ENCODE measurements around the gene IL11. TPM values are rescaled to one million over a fixed set of nuclear protein-coding genes. Genes with fewer than 3 reads are reported as not detected.

IL11 gene
- total and polyA plus RNA-seq, 2 donors (not counting 3 experiments of a cell fraction or from before 2014, with no cell fraction given) = not detected

GRCh38 chr19:55366790-55367189 is 3.5 kb downstream of the IL11 start:
- intact Hi-C loops (cut with micrococcal nuclease) (no loop called here), dilution Hi-C loops (cut with MboI; ENCODE audit: extremely low pct_ligation_motif_present, low sequenced_read_pairs) (no loop called here)
- no TSS peak for BruUV-seq (replicated peaks)

More at GRCh38 chr19:55366790-55367189, 3.5 kb downstream of the IL11 start:
- Histone ChIP-seq H3K79me2 (ENCODE audit: control insufficient read depth, insufficient read depth, low read length) (no peaks in the 10 kb centered on the region), H3K36me3 (ENCODE audit: control insufficient read depth in 2 of 2, extremely low read depth in 1 of 2, insufficient read depth in 2 of 2, low read length in 2 of 2) (no peaks in the 10 kb centered on the region), H3K4me2 (ENCODE audit: insufficient read depth, low read length) (no peak overlapping the region), H3K9me1 (replicated peaks; ENCODE audit: control insufficient read depth, extremely low read depth, insufficient read depth, low read length) (no peaks in the 10 kb centered on the region), H3K4me3 (replicated peaks in 1 of 3; ENCODE audit: insufficient read depth in 1 of 3, low read depth in 1 of 3, low read length in 3 of 3) (no peak overlapping the region), H3K9ac (replicated peaks; ENCODE audit: extremely low read depth, insufficient read depth, low read length) (no peak overlapping the region), H3K9me3 (replicated peaks; ENCODE audit: control insufficient read depth, insufficient read depth, low read length) (no peaks in the 10 kb centered on the region), H3K27me3 (ENCODE audit: control insufficient read depth in 2 of 2, insufficient read depth in 2 of 2, low read length in 2 of 2) (peaks cover 10 to 21% of the 10 kb centered on the region in 2 experiments), H3K4me1 (ENCODE audit: control insufficient read depth, extremely low read depth, insufficient read depth, low read length) (peaks cover 3% of the 10 kb centered on the region), H3K27ac (ENCODE audit: insufficient read depth, low read depth, low read length) (no peak overlapping the region), H4K20me1 (replicated peaks; ENCODE audit: control insufficient read depth, extremely low read depth, insufficient read depth, low read length) (no peaks in the 10 kb centered on the region), H2AFZ (ENCODE audit: low read depth, low read length) (no peak overlapping the region)
- FAIRE-seq (no peak), DNase-seq (ENCODE audit: low read depth, low spot score) (no peak)
- ChIA-PET CTCF (no interaction called here), POLR2A (no interaction called here)
- TF ChIP-seq FOS (IDR thresholded peaks at IDR 0.05; ENCODE audit: borderline replicate concordance, insufficient read depth, low read length) (no peak), JUN (IDR thresholded peaks at IDR 0.05; ENCODE audit: borderline replicate concordance, insufficient read depth, insufficient read length, low read depth) (no peak), POLR2AphosphoS5 (IDR thresholded peaks at IDR 0.05; ENCODE audit: insufficient read depth, low read depth, low read length) (no peak), EZH2 (IDR thresholded peaks at IDR 0.05; ENCODE audit: borderline replicate concordance, low read depth, low read length, severe bottlenecking) (no peak), GATA2 (IDR thresholded peaks at IDR 0.05; ENCODE audit: insufficient read depth, insufficient read length, low read depth, low read length) (no peak), MYC (IDR thresholded peaks at IDR 0.05; ENCODE audit: low read depth, low read length) (no peak), POLR2A (IDR thresholded peaks at IDR 0.05; ENCODE audit: low read depth, low read length) (no peak)
- TF ChIP-seq, protein P1, sequence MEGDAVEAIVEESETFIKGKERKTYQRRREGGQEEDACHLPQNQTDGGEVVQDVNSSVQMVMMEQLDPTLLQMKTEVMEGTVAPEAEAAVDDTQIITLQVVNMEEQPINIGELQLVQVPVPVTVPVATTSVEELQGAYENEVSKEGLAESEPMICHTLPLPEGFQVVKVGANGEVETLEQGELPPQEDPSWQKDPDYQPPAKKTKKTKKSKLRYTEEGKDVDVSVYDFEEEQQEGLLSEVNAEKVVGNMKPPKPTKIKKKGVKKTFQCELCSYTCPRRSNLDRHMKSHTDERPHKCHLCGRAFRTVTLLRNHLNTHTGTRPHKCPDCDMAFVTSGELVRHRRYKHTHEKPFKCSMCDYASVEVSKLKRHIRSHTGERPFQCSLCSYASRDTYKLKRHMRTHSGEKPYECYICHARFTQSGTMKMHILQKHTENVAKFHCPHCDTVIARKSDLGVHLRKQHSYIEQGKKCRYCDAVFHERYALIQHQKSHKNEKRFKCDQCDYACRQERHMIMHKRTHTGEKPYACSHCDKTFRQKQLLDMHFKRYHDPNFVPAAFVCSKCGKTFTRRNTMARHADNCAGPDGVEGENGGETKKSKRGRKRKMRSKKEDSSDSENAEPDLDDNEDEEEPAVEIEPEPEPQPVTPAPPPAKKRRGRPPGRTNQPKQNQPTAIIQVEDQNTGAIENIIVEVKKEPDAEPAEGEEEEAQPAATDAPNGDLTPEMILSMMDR (IDR thresholded peaks at IDR 0.05; ENCODE audit: extremely low read depth in 1 of 2, insufficient read depth in 1 of 2, low read depth in 1 of 2, low read length in 2 of 2) = no peak
- TF ChIP-seq, protein P2, sequence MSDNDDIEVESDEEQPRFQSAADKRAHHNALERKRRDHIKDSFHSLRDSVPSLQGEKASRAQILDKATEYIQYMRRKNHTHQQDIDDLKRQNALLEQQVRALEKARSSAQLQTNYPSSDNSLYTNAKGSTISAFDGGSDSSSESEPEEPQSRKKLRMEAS (IDR thresholded peaks at IDR 0.05; ENCODE audit: insufficient read depth, insufficient read length) = no peak
